GM12878 (cell line): Measurements from ENCODE around the gene ITGB8.

ENCODE experiments used
- CREM ChIP-seq: IDR thresholded peaks from 2 replicates; pipeline ENCODE4 v1.6.1; 2014; ENCODE audit warnings: antibody characterized with exemption, low read depth
- JUNB ChIP-seq: IDR thresholded peaks from 2 replicates; pipeline ENCODE4 v1.6.1; 2016; ENCODE audit warnings: antibody characterized with exemption, mild to moderate bottlenecking
- TF ChIP-seq, protein P1 (sequence below): IDR thresholded peaks from 2 replicates; pipeline ENCODE4 v1.6.1; 2012; ENCODE audit warnings: low read length, inconsistent platforms
- TF ChIP-seq, protein P2 (sequence below), 3 experiments: IDR thresholded peaks in 2 of 3; conservative IDR thresholded peaks in 1 of 3; 2 replicates each; pipeline ENCODE4 v1.5.1; 2011; ENCODE audit warnings: low read depth in 3 of 3, low read length in 3 of 3, mild to moderate bottlenecking in 3 of 3, control low read depth in 2 of 3, moderate library complexity in 2 of 3, inconsistent platforms in 1 of 3, mixed read lengths in 1 of 3; ENCODE audit not compliant: control insufficient read depth in 2 of 3, insufficient read depth in 1 of 3; ENCODE audit errors: extremely low read depth in 1 of 3

- TF ChIP-seq JUNB (no peak), CREM (no peak)
- TF ChIP-seq, protein P1, sequence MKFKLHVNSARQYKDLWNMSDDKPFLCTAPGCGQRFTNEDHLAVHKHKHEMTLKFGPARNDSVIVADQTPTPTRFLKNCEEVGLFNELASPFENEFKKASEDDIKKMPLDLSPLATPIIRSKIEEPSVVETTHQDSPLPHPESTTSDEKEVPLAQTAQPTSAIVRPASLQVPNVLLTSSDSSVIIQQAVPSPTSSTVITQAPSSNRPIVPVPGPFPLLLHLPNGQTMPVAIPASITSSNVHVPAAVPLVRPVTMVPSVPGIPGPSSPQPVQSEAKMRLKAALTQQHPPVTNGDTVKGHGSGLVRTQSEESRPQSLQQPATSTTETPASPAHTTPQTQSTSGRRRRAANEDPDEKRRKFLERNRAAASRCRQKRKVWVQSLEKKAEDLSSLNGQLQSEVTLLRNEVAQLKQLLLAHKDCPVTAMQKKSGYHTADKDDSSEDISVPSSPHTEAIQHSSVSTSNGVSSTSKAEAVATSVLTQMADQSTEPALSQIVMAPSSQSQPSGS, result no peak
- TF ChIP-seq, protein P2, sequence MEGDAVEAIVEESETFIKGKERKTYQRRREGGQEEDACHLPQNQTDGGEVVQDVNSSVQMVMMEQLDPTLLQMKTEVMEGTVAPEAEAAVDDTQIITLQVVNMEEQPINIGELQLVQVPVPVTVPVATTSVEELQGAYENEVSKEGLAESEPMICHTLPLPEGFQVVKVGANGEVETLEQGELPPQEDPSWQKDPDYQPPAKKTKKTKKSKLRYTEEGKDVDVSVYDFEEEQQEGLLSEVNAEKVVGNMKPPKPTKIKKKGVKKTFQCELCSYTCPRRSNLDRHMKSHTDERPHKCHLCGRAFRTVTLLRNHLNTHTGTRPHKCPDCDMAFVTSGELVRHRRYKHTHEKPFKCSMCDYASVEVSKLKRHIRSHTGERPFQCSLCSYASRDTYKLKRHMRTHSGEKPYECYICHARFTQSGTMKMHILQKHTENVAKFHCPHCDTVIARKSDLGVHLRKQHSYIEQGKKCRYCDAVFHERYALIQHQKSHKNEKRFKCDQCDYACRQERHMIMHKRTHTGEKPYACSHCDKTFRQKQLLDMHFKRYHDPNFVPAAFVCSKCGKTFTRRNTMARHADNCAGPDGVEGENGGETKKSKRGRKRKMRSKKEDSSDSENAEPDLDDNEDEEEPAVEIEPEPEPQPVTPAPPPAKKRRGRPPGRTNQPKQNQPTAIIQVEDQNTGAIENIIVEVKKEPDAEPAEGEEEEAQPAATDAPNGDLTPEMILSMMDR (IDR thresholded peaks at IDR 0.05 in 2 of 3, conservative IDR thresholded peaks at IDR 0.05 in 1 of 3; ENCODE audit: control insufficient read depth in 2 of 3, extremely low read depth in 1 of 3, insufficient read depth in 1 of 3, low read depth in 3 of 3, low read length in 3 of 3), result no peak
Measured at GRCh38 chr7:20348125-20348807, 17.6 kb downstream of the ITGB8 start.
